HG03558 (cell line): ENCODE data around the gene SKIC3.

Experiments used
- ATAC-seq: cut with Tn5 transposase; IDR thresholded peaks from one replicate; pipeline ENCODE4 v1.9.1; 2021; ENCODE audit warnings: moderate number of reproducible peaks; ENCODE audit not compliant: unreplicated experiment; ENCODE audit errors: extremely low read depth

SKIC3 gene

DNA sequence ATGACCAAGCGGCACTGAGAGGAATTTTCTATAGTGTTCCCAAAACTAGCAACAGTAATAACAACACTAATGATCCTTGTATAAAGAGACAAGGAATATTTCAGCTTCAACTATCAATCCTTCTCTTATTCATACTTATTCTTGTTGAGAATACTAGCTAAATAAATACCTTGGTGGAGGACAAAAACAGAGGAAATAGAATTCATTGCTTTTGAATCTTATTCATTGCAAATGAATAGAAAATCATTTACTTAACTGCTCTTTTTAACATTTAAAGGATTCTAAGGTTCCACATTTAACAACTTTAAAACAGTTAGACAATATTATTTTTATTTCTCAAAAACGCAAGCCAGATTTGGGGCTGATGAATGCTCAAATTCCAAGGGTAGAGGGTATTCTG, 22.4 kb downstream of the SKIC3 start:
- no peak for ATAC-seq

DNA sequence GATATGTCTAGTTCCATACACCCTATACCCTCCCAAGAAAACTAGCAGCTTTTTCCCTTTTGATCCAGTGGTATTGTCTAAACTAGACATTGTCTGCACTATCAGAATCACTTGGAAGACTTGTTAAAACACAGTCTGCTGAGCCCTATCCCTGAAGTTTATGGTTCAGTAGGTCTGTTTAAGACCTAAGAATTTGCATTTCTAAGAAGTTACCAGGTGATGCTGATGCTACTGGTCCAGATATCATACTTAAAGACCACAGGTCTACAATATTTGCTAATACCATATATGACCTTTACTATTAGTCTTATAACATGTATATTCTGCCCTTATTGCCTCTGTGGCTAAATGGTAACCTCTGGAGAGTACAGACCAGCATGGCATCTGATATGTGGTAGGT, 23.3 kb downstream of the SKIC3 start:
- ATAC-seq, result no peak

DNA sequence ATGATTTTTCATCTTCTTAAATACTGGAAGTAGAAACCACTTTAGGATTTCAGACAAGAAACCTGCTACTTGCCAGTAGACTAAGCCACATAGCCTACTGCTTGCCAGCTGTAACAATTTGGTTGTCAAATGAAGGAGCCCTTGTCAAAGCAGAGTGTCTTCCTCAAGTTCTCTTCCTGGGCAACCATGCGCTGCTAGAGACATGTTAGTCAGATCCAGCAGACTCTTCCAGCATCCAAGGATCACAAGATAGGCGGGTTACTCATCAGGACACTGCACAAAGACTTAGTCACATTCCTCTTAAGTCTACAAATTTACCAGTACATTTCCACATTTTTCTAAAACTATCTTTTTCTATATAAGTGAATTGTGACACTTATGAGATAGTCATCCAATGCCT, 24.4 kb downstream of the SKIC3 start:
- no peak for ATAC-seq

DNA sequence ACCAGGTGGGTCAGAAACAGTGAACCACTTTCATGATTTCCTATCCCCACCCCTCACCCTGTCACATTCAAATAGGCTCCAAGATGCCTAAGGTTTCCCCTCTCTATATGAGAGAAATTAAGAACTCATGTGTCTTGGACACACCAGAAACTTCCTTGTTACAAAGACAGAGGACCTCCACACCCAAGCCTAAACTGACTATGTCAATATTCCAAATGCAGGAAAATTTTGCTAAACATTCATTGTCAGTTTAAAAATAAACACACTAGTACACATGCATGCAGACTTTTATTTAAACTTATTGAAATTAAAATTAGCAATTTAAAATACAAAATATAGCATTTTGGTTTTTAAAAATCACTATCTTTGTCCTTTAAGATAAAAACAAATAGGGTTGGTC, 26.2 kb downstream of the SKIC3 start:
- ATAC-seq, result no peak

DNA sequence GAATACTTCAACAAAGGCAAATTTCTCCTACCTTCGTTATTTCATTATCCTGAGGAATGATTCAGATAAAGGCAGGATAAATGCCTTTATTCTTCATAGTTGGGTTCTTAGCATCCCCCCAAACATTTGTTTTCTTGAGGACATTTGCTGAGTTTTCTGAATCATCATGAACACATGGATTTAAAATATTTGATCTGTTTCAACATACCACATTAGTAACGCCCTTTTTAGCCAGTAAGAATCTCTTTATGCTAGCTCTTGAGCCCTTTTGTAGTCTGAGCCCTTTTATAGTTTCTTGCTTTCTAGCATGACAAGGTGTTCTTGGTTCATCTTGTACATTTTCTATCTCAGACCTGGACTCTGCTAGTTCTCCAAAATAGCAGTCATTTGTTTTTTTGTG, 27.9 kb downstream of the SKIC3 start:
- ATAC-seq, result no peak

DNA sequence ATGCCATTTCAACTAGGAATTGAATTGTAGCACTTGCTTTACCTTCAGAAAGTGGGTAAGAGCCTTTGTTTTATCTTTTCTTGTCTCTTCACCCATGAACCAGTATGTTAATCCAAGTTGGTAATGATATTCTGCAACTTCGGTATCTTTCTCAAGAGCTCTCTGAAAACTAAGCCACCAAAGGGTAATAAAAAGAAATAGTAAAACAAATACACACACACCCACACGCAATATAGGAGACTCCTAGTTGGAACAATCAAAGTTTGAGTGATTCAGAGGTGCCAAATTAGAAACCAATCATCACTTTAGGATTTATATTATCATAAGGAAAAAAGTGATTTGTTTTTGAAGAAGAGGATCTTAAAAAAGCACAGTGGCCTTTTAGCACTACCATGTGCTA, 30.4 kb downstream of the SKIC3 start:
- no peak for ATAC-seq

DNA sequence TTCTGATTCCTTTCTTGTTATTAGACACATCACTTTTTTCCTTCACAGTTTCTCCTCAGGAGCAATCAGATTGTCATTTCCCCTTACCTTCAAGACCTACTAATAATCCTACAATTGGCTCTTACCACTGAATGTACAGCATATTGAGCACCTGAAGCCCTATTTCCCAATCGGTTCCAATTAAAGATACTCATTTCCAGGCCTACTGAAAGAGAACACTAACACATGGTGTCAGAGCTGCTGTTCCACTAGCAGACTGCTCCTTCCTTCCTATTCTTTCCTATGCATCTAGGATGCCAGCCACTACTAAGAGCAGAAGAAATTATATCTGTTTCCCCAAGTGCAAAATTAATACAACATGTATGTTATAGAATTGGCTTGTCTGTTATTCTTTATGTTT, 34.6 kb downstream of the SKIC3 start:
- no peak for ATAC-seq

DNA sequence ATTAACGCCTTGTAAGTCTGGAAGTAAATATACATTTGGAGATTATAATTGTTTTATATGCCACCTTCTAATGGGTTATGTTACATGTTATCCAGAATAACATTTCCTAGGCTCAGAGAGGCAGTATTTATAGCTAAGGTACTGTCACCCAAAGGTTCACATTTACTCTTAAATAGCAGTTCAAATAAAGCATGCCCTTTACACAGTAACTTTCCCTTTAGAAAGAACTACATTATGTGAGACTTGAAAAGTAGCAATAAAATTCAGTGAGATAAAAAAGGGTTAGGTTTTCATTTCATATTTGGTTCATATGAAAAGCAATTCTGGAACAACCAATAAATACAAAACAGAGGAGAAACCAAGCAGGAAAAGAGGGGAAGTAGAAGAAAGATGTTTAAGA, 35.1 kb downstream of the SKIC3 start:
- no peak for ATAC-seq

DNA sequence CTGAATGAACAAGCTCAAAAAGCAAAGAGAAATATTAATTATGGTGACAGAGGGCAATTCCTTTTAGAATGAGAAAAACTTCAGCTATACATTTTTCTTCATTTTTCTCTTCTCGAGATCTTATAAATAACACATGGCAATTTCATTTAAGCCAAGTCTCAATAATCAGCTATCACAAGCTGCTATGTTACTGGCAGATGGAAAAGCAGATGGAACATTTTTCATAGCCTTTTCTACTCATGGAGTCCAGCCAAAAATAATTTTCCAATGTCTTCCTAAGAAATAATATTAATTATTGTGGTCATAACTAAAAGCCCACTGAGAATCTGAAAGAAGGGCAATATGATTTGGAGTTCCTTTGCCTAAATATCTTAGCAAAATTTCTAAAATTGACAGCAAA, 35.6 kb downstream of the SKIC3 start:
- no peak for ATAC-seq

DNA sequence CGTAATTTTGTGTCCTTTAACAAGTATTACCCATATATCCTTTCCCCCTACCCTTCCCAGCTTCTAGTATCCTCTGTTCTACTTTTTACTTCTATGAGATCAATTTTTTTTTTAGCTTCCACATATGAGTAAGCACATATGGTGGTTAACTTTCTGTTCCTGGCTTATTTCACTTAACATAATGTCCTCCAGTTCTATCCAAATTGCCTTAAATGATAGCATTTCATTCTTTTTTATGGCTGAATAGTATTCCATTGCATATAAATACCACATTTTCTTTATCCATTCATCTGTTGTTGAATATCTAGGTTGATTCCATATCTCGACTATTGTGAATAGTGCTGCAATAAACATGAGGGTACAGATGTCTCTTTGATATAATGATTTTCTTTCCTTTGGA, 36.4 kb downstream of the SKIC3 start:
- no peak for ATAC-seq

DNA sequence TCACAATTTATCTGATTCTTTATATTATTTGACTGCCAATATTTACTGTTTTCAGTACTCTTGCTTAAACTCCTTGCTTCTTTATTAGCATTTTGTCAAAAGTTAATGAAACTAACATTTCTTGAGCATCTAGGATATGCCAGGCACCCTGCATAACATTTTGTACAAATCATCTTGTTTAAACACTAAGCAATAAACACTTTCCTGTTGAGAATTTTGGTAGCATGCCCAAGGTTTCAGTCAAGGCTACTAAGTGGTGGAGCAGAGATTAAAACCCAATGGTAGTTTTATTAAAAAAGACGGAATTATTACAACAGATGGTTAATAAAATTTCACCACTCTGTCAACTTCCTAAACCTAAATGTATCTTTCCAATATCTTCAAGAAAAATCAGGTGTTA, 43.2 kb downstream of the SKIC3 start:
- no peak for ATAC-seq

DNA sequence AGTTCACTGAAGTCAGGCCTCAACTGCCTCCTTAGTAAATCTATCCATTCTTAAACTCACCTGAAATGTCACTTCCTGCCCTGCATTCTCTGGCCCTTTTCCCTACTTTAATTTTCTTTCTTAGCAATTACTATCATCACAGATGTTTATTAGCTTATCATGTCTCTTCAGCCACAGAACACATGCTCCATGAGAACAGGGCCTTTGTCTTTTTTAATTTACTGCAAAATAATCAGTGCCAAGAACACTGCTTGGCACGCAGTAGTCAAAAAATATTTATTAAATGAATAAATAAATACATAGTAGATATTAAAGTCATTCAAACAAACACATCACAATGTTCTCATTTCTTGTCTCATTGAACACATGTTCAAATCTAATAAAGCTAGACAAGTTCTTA, 46.2 kb downstream of the SKIC3 start:
- no peak for ATAC-seq
